Measurements from ENCODE around the gene HDHD2.
"Not testable (repeated sequence)": the region's sequence is repeated elsewhere in the genome, so short reads cannot be mapped to it uniquely, and the experiment has no call there.

The HDHD2 gene, protein sequence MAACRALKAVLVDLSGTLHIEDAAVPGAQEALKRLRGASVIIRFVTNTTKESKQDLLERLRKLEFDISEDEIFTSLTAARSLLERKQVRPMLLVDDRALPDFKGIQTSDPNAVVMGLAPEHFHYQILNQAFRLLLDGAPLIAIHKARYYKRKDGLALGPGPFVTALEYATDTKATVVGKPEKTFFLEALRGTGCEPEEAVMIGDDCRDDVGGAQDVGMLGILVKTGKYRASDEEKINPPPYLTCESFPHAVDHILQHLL

DNA sequence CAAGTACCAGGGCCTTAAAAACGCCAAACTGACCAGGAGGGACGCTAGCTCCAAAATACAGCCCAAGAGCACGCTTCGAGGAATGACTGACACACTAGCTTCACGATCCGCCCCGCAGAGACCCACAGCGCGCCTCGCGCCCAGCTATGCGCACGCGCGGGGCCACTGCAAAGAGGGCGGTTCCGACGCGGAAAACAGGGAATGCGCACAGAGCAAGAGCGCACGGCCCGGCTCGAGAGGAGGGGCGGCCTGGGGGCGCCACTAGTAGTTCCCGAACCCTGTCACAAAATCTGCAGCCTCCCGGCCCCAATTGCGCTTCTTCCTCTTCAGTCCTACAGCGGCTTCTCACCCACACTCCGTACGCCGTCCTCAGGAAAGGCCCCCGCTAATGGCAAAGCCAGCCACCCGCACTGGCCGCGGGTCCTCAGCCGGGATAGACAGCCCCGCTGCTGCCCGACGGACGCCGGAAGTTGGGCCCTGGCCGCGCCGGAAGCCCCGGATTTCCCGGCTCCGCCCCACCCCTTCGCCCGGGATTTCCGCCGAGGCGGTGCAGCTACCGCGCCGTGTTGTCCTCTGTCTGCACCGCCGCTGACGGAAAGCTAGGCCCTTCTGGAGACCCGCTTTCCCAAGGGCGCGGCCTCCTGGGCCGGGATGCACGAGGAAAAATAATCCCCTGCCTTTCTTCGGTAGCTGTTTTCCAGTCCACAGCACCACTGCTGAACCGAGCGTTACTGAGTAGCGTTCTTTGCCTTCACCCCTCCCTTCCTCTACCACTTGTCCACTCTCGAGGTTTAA lies at the start of gene HDHD2:
TSS of gene HDHD2 (minus strand) at position 472 of the 795 bp plus-strand sequence. CDS start 14,061 bp downstream, outside the sequence.
- peak; percentile 81 for DNase-seq (ENCODE audit: low read depth)

DNA sequence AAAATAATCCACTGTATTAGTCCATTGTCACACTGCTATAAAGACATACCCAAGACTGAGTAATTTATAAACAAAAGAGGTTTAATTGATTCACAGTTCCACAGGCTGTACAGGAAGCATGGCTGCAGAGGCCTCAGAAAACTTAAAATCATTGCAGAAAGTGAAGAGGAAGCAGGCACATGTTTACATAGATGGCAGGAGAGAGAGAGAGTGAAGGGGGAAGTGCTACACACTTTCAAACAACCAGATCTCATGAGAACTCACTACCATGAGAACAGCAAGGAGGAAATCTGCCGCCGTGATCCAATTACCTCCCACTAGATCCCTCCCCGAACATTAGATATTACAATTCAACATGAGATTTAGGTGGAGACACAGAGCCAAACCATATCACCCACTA lies 45.7 kb upstream of the HDHD2 start:
- DNase-seq (ENCODE audit: low read depth), result not testable (repeated sequence)

DNA sequence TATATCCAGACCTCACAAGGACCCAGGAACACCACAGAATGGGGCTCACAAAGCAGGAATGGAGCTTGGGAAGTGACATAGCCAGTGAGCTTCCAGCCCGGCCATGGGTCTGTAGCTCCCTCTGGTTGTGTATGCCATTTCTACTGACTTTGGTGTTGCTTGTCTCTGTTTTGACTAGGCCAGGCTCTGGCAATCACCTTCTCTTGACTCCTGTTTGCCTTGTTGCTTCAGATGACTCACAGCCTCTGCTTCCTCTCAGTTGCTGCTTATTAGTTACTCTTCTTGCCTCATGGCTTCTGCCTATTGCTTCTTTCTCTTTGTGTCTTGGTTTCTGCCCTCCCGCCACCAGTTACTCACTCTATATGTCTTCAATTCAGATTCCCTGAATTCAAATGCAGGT lies 41.7 kb upstream of the HDHD2 start:
- no peak for DNase-seq (ENCODE audit: low read depth)

DNA sequence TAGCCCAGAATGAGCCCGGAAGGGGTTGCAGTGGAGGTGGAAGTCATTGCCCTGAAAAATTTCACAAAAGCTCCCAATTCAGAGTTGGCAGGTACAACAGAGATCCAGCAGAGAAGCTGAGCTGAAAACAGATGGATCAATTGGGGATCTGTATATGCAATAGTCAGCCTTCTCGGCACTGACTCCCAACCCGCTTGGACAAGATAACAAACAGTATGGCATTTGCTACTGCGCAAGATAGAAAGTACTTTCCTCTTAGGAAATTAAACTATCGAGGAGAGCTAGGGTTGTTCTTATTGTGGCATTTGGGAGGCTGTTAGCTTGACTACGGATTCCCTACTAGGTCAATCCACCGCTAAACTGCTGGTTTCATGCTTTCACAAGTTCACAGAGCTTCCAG lies 37.4 kb upstream of the HDHD2 start:
- DNase-seq (ENCODE audit: low read depth), result no peak

DNA sequence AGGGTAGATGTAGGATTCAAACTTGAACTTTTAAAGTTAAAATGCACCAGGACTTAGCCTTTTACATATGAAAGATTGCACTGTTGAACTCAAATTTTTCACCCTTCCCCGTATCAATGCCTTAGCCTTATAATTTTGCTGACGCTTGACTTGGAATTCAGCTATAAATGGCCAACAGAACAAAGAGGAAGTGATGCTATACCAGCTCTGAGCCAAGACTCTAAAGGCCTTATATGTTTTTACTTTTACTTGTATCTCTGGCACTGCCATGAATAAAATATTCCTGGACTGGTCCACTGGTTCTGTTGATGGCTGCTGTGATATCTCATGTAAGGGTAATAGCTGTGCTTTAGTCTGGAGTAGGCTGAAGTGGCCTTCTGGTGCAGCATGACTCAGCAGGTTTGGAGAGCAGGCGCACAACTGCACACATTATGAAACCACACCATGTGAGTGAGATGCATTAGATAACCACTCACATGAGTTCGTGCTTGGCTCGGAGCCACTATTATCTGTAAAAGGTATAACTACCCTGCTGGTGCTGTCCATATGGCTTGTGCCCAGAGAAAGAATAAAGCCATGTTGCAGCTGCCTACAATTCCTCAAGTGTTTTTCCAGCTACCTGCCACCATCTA lies 34.2 kb upstream of the HDHD2 start:
- no peak for DNase-seq (ENCODE audit: low read depth)

DNA sequence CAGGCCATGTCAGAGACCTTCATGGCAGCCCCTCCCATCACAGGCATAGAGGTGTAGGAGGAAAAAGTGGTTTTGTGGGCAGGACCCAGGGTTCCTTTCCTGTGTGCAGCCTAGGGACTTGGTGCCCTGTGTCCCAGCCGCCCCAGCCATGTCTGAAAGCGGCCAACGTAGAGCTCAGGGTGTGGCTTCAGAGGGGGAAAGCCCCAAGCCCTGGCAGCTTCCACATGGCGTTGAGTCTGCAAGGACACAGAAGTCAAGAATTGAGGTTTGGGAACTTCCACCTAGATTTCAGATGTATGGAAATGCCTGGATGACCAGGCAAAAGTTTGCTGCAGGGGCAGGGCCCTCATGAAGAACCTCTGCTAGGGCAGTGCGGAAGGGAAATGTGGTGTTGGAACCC lies 31.9 kb upstream of the HDHD2 start:
- not testable (repeated sequence) for DNase-seq (ENCODE audit: low read depth)

DNA sequence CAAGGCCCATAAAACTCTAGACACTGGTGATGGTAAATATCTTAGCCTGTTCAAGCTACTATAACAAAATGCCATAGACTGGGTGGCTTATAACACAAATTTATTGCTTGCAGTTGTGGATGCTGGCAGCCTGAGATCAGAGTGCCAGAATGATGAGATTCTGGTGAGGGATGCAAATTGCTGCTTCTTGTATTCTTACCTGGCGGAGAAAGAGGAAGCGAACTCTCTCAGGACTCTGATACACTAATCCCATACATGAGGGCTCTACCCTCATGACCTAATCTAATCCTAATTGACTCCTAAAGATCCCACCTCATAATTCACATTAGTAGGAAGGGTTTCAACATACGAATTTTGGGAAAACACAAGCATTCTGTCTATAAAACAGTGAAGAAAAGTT lies 30.5 kb upstream of the HDHD2 start:
- DNase-seq (ENCODE audit: low read depth), result no peak

DNA sequence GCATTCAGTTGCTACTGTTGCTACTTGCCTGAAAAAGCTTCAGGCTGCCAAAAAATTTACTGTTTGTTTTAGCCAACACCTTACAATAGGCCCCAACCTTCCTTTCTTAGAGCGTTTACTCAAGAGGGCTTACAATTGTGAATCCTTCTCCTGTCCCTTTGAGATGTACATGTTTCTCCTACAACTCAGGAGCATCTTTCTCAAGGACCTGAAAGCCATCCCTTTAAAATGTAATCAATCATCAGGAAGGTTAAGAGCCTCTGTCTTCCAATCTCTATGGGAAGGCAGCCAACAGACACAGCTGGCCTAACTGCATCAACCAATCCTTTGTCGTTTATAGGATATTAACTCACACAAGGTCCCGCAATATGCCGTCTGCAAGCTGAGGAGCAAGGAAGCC lies 29.2 kb upstream of the HDHD2 start:
- no peak for DNase-seq (ENCODE audit: low read depth)

DNA sequence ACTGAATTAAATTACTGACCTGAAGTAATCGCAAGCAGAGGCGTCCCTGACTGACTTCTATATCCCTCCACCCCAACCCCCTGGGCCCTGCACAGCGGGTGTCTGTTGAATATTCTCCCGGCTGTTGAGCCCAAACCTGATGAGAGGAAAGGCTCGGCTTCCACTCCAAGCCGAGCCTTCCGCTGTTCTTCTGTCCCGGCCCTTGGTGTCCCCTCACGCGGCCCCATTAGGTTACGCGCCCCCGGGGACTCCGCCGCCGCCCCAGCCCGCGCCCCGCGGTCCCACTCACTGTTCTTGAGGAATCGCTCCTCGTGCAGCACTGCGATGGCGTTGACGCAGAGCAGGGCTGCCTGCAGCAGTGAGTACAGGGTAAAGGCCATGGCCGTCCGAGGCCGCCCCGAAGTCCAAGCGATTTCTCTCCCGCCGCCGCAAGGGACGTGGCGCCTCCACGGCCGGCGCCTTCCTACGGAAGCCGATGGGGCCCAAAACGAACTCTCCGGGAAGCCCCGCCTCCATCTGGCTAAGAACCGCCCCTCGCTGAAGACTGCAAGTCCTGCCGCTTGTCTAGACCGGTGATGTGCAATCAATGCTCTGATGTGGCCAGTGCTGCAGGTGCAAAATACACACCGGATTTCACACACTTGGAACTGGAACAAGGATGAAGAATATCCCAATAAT lies 25.7 kb upstream of the HDHD2 start, which contains the start of gene IER3IP1:
TSS of gene IER3IP1 (minus strand) at position 467 of the 678 bp plus-strand sequence. CDS start at position 380, 87 bp downstream.
- peak; percentile 86 for DNase-seq (ENCODE audit: low read depth)

DNA sequence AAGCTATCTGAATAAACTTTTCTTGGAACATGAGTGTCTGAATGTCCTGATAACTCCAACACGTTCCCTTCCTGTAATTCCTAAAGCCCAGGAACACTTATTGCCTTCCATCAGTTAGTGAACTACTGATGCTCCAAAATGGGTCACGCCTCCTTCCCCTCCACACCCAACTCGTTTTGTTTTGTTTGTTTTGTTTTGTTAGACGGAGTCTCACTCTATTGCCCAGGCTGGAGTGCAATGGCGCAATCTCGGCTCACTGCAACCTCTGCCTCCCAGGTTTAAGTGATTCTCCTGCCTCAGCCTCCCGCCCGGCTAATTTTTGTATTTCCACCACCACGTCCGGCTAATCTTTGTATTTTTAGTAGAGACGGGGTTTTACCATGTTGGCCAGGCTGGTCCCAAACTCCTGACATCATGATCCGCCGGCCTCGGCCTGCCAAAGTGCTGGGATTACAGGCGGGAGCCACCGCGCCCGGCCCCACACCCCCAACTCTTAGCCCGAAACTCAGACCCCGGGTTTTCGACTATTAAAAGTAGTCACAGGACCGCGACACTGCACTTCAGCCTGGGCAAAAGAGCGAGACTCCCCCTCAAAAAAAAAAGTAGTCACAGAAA lies 25.1 kb upstream of the HDHD2 start:
- DNase-seq (ENCODE audit: low read depth), result no peak

DNA sequence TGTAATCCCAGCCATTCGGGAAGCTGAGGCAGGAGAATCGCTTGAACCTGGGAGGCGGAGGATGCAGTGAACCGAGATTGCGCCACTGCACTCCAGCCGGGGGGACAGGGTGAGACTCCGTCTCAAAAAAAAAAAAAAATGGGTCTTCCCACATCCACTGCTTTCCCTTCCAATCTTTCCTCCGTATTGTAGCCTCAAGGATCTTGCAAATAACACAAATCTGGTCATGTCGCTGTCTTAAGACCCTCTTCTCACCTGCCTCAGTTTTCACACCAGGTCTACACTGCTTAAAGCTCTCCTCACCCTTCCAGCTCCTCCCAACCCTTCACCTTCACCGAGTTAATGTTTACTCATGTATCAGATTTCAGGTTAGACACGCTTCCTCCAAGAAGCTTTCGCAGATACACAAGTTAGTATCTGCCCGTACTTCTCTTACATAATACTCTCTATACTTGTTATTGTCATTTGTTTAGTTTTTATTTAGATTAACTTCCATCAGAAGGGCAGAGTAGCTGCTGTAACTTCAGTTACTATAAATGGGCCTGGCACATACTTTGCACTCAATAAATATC lies 24.3 kb upstream of the HDHD2 start:
- DNase-seq (ENCODE audit: low read depth), result no peak

DNA sequence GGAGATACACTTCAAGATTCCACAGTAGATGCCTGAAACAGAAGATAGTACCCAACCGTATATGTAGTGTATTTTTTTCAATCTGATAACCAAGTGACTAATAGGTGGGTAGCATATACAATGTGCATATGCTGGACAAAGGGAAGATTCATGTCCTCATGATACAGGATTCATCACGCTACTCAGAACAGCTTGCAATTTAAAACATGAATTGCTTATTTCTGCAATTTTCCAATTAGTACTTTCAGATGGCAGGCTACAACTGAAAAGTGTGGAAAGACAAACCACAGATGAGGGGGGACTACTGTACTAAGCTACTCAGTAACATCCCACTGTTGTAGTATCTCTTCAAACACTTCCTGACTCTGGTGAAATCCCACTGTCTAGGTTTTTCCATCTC lies 22.2 kb upstream of the HDHD2 start:
- no peak for DNase-seq (ENCODE audit: low read depth)

DNA sequence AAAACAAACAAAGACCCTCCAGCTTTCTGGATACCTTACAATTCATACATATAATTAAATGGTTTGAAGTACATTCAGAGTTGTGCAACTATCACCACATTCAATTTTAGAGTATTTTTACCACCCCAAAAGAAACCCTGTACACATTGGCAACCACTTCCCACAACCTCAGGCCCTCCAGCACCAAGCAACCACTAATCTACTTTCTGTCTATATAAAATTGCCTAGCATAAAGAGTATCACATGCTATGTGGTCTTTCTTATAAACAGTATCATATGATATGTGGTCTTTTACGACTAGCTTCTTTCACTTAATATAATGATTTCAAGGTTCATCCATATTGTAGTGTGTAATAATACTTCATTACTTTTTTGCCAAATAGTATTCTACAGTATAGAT lies 18.6 kb upstream of the HDHD2 start:
- DNase-seq (ENCODE audit: low read depth), result no peak

DNA sequence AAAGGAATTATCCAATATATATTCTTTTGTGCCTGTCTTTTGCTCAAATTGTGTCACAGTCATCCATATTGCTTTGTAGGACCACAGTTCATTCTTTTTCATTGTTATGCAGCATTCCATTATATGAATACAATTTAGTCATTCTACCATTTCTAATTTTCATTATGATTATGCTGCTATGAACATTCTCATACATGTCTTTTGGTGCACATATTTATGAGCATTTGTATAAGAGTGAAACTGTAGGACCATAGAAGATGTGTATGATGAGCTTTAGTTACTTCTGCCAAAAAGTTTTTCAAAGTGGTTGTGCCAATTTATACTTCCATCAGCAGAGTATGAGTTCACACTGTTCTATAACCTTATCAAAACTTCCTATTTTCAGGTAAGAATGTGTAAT lies 18.2 kb upstream of the HDHD2 start:
- DNase-seq (ENCODE audit: low read depth), result no peak

DNA sequence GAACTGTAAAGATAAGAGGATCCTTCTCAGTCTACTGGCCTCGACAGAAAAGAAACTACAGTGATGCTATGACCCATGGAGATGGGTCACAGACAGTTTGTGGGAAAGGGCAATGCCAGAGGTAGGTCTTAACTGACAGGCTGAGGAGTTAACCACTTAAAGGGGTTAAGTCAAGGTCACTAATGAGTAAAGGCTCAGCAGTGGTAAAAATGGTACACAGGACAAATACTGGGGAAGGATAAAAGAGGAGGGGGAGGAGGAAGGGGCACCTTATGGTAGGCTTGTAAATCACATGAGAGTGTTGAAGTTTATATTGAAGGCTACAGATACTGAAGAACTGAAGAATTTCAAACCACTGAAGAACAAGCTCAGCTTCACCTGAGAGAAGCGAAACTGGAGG lies 16.0 kb upstream of the HDHD2 start:
- DNase-seq (ENCODE audit: low read depth), result no peak

DNA sequence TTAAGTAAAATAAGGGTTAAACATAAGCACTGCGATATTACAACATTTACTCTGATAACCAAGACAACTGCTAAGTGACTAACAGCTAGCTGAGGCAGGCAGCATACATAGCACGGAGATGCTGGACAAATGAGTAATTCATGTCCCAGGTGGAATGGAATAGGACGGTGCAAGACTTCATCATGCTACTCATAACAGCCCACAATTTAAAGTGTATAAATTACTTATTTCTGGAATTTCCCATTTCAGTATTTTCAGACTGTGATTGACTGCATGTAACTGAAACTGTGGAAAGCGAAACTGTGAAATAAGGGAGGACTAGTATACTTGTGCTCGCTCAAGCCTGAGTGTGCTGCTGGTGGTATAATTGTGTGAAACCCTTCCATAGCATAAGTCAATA lies 12.9 kb upstream of the HDHD2 start:
- DNase-seq (ENCODE audit: low read depth), result no peak

DNA sequence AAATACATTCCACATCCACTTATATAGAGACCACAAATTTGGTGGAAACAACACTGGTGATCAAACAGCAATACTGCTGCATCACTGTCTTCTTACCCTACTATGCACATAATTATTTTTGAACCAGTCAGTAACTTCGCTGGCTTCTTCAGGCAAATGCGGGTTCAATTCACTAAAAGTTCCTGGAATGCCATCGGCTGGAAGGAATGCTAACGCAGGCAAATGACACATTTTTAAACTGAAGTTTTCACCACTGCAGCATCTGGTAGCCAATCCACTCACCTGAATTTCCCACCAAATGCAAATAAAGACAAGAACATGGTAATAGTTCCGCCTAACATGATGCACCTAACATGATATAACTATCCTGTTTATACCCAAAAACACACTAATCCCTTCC lies 10.0 kb upstream of the HDHD2 start:
- DNase-seq (ENCODE audit: low read depth), result no peak

DNA sequence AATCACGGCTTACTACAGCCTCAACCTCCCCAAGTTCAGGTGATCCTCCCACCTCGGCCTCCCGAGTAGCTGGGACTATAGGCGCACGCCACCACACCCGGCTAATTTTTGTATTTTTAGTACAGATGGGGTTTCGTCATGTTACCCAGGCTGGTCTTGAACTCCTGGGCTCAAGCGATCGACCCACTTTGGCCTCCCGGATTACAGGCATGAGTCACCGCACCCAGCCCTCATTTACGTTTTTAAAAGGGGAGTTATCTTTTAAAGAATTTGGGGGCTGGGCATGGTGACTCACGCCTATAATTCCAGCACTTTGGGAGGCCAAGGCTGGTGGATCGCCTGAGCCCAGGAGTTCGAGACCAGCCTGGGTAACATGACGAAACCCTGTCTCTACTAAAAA lies 8.1 kb upstream of the HDHD2 start:
- DNase-seq (ENCODE audit: low read depth), result not testable (repeated sequence)

DNA sequence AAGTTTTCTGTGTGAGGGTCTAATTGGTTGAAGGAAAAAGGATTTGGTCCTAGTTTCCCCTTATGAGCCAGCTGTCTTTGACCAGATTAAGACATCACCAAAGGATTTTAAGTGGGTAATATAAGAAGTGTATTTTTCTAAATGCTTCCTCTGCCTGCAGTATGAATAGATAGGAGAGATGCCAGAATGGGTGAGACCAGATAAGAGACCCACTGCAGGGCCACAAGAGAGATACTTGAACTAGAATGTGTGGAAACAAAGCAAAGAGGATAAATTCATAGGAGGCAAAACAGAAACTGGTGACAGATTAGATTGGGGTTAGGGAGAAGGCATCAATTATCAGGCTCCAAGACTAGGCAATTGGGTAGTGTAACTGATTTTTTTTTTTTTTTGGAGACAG lies 1.1 kb upstream of the HDHD2 start:
- no peak for DNase-seq (ENCODE audit: low read depth)

DNA sequence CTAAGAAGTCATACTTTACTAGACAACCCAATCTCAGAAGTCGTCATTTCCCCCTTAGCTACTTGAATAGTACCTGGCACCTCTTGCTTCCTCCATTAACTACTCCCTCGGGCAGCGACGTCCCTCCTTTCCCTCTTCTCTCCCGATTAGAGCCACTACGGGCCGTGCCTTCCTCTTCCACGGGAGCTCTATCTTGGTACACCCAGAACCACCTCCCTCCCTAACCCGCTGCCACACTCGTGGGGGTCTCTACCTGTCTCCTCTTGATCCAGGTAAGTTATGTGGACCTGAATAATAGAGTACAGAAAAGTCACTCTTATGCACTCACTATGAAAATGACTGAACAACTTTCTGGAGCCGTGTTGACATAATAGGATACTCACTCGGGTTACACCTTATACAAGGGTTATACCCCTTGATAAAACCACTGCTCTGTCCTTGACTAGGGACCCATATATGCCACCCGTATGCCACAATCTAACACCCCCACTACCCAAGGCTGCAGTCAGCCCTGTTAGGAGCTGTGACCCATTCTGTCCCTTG lies 595 bp upstream of the HDHD2 start:
- no peak for DNase-seq (ENCODE audit: low read depth)

DNA sequence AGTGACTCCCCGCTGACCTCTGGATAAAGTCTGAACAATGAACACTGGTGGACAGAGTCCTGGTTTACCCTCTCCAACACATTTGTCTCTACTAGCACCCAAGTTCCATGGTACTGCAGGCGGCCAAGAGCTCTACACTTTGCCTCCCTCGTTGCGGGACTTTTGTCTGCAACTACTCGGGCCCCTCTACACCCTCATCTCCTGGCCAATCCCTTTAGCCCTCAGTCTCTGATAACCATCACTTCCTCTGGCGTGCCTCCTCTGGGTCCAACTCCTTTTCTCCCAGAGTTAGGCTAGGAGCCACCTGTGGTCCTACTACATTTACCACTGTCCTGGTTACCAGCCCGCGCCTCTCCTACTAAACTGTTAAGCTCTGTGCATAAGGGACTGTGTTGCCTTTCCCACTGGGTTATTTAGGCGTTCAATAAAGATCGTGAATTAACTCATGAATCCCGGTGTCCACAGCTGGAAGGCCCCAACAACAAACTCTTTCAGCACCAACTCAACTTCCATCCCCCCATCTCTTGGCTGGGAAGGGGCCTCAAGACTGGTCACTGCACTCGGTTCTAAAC lies 757 bp downstream of the HDHD2 start:
- no peak for DNase-seq (ENCODE audit: low read depth)
